B cell (primary cell): ENCODE results near the gene MACROH2A1. TPM values are rescaled to one million over a fixed set of nuclear protein-coding genes. Genes with fewer than 3 reads are reported as not detected.

Source experiments
- ATAC-seq: fragments of 200-7000 bp; cut with Tn5 transposase; one replicate; pipeline ENCODE4 v1.10.0; 2021; ENCODE audit warnings: low read depth, mild to moderate bottlenecking, moderate number of reproducible peaks, moderate library complexity
- CTCF ChIA-PET: fragments of 350-600 bp; sonication (Branson Sonifier 250); formaldehyde crosslinking; loops from one replicate; lab custom pipeline; 2021; ENCODE audit warnings: antibody characterized with exemption, inconsistent platforms; lab: Charles Lee
- POLR2A ChIA-PET: fragments of 350-600 bp; sonication (Branson Sonifier 250); formaldehyde crosslinking; loops from one replicate; lab custom pipeline; 2021; ENCODE audit warnings: antibody characterized with exemption; lab: Charles Lee
- DNase-seq: peaks from one replicate; pipeline ENCODE4 v3.0.0; 2013
- H2AFZ ChIP-seq: 2 replicates; pipeline ENCODE4 v1.6.1; 2012; ENCODE audit warnings: mild to moderate bottlenecking, low read depth, low read length; ENCODE audit not compliant: insufficient read depth, poor library complexity, severe bottlenecking
- H3K27ac ChIP-seq, 2 donors: 1 replicate in 1 of 2; 2 replicates in 1 of 2; pipeline ENCODE4 v1.5.1; 2012 to 2013; ENCODE audit warnings: low read length in 2 of 2, mild to moderate bottlenecking in 2 of 2, moderate library complexity in 1 of 2
- H3K27me3 ChIP-seq, 4 experiments: fragments of 200-600 bp in 1 of 4; sonication (generic) in 1 of 4; replicated peaks in 1 of 4; 1 replicate in 2 of 4; 2 replicates in 2 of 4; pipeline versions ENCODE4 v1.6.1 to v1.7.0; 2013 to 2016; ENCODE audit warnings: low read length in 3 of 4, mild to moderate bottlenecking in 2 of 4, mixed read lengths in 1 of 4, moderate library complexity in 1 of 4; ENCODE audit not compliant: insufficient read depth in 4 of 4, control insufficient read depth in 3 of 4; ENCODE audit errors: control extremely low read depth in 1 of 4
- H3K36me3 ChIP-seq, 2 experiments: replicated peaks in 1 of 2; 1 replicate in 1 of 2; 2 replicates in 1 of 2; pipeline versions ENCODE4 v1.6.1 to v1.7.1; 2013; ENCODE audit warnings: low read length in 1 of 2; ENCODE audit not compliant: insufficient read depth in 2 of 2, control insufficient read depth in 1 of 2; ENCODE audit errors: control extremely low read depth in 1 of 2, extremely low read depth in 1 of 2
- H3K4me1 ChIP-seq, 2 donors: fragments of 200-600 bp in 1 of 2; sonication (generic) in 1 of 2; 1 replicate in 1 of 2; 2 replicates in 1 of 2; pipeline versions ENCODE4 v1.5.1 to v1.6.1; 2013 to 2017; ENCODE audit warnings: low read length in 2 of 2; ENCODE audit not compliant: control insufficient read depth in 2 of 2, insufficient read depth in 2 of 2
- H3K4me2 ChIP-seq: replicated peaks from 2 replicates; pipeline ENCODE3; 2012; ENCODE audit warnings: mild to moderate bottlenecking, low read depth, low read length; ENCODE audit not compliant: poor library complexity, severe bottlenecking
- H3K4me3 ChIP-seq, 5 experiments: fragments of 200-600 bp in 1 of 5; sonication (generic) in 1 of 5; 1 replicate in 3 of 5; 2 replicates in 2 of 5; pipeline versions ENCODE4 v1.5.1 to v1.7.0; 2011 to 2016; ENCODE audit warnings: low read length in 4 of 5, mild to moderate bottlenecking in 4 of 5, low read depth in 2 of 5, control low read depth in 1 of 5, moderate library complexity in 1 of 5; ENCODE audit not compliant: insufficient read depth in 1 of 5; ENCODE audit errors: control extremely low read depth in 1 of 5, extremely low read depth in 1 of 5
- H3K79me2 ChIP-seq: fragments of 200-600 bp; sonication (generic); one replicate; pipeline ENCODE4 v1.6.0; 2016; ENCODE audit warnings: low read length; ENCODE audit not compliant: control insufficient read depth, insufficient read depth
- H3K9ac ChIP-seq: fragments of 200-600 bp; sonication (generic); 2 replicates; pipeline ENCODE4 v1.6.1; 2017; ENCODE audit warnings: mild to moderate bottlenecking, low read length, moderate library complexity
- H3K9me3 ChIP-seq, 3 donors: one replicate each; pipeline versions ENCODE4 v1.6.1 to v1.7.1; 2013; ENCODE audit warnings: low read length in 2 of 3; ENCODE audit not compliant: control insufficient read depth in 2 of 3, insufficient read depth in 1 of 3; ENCODE audit errors: control extremely low read depth in 1 of 3
- H4K20me1 ChIP-seq: 2 replicates; pipeline ENCODE4 v1.6.0; 2012; ENCODE audit warnings: mild to moderate bottlenecking, low read length; ENCODE audit not compliant: insufficient read depth, control insufficient read depth, poor library complexity, severe bottlenecking
- H3K27ac Mint-ChIP-seq: one replicate; pipeline ENCODE4 v1.8.0; 2021; ENCODE audit warnings: mixed read lengths
- H3K27me3 Mint-ChIP-seq: one replicate; pipeline ENCODE4 v1.8.0; 2021; ENCODE audit warnings: mixed read lengths
- H3K4me1 Mint-ChIP-seq: one replicate; pipeline ENCODE4 v1.8.0; 2021; ENCODE audit warnings: mixed read lengths
- H3K4me3 Mint-ChIP-seq: one replicate; pipeline ENCODE4 v1.8.0; 2021; ENCODE audit warnings: mixed read lengths
- H3K9me3 Mint-ChIP-seq: one replicate; pipeline ENCODE4 v1.8.0; 2022; ENCODE audit warnings: mixed read lengths; ENCODE audit not compliant: insufficient read depth
- EZH2 ChIP-seq: IDR thresholded peaks from 2 replicates; pipeline ENCODE4 v1.6.1; 2012; ENCODE audit warnings: borderline replicate concordance, low read depth, mild to moderate bottlenecking, moderate library complexity, low read length; ENCODE audit not compliant: insufficient read depth, poor library complexity, severe bottlenecking
- WGBS: methylation state at CpG from one replicate; pipeline ENCODE4 v1.1.5; 2013; ENCODE audit warnings: missing lambda C conversion rate; ENCODE audit not compliant: insufficient coverage; 5-methylcytosine and 5-hydroxymethylcytosine counted together
- intact Hi-C: fragments of 100-400 bp; cut with micrococcal nuclease; formaldehyde crosslinking; loops from one replicate; pipeline ENCODE4 v1.10.0; 2022
- polyA plus RNA-seq: library from polyadenylated mRNA; depleted of rRNA; stranded (reverse); fragments of >200 nt; gene quantifications from 2 replicates; pipeline ENCODE4 v1.2.3, GENCODE V29; 2012
- total RNA-seq, 2 donors: library from RNA; stranded (reverse); fragments of 120-200 nt in 1 of 2; gene quantifications; 1 replicate in 1 of 2; 2 replicates in 1 of 2; pipeline versions ENCODE4 v1.2.3 to v1.2.4, GENCODE V29; 2013 to 2022
- TF ChIP-seq, protein P1 (sequence below): fragments of 200-600 bp; IDR thresholded peaks from one replicate; pipeline ENCODE4 v1.8.0; 2022; ENCODE audit warnings: antibody characterized with exemption, mild to moderate bottlenecking

The MACROH2A1 gene
- total and polyA plus RNA-seq, 2 donors (not counting 1 experiment from before 2014, with no cell fraction given) = 80.1 to 99.7 TPM

DNA sequence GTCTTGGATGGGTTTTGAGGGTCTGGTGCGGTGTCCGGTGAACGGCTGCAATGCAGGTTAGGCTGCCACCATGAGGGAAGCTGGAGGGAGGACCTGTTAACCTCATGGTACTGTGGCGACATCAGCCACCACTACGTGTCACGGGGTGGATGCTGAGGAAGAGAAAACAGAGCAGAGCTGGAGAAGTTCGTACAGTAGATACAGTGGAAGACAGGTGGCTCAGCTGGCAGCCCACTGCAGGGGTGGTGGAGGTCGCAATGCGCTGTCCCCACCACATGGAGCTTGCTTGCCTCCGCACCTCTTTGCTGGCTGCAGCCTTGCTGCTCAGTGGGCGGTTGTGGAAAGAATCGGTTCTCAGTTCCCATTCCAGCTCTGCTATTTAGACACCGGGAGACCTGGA lies 45.3 kb upstream of the MACROH2A1 start:
- H3K79me2 ChIP-seq = no peaks in the 10 kb centered on the region
- no peak overlapping the region for H3K4me2 ChIP-seq
- TF ChIP-seq EZH2 = no peak
- TF ChIP-seq, protein P1, sequence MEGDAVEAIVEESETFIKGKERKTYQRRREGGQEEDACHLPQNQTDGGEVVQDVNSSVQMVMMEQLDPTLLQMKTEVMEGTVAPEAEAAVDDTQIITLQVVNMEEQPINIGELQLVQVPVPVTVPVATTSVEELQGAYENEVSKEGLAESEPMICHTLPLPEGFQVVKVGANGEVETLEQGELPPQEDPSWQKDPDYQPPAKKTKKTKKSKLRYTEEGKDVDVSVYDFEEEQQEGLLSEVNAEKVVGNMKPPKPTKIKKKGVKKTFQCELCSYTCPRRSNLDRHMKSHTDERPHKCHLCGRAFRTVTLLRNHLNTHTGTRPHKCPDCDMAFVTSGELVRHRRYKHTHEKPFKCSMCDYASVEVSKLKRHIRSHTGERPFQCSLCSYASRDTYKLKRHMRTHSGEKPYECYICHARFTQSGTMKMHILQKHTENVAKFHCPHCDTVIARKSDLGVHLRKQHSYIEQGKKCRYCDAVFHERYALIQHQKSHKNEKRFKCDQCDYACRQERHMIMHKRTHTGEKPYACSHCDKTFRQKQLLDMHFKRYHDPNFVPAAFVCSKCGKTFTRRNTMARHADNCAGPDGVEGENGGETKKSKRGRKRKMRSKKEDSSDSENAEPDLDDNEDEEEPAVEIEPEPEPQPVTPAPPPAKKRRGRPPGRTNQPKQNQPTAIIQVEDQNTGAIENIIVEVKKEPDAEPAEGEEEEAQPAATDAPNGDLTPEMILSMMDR = no peak
- no peak overlapping the region for H3K9ac ChIP-seq
- ChIA-PET POLR2A (no interaction called here), CTCF (interaction anchor here (3.0 kb wide), 1 partner anchor 13 kb away, joined by 11 read pairs; no protein-coding TSS in a partner anchor)
- no peaks in the 10 kb centered on the region for H4K20me1 ChIP-seq
- intact Hi-C loops = no loop called here
- no peak for ATAC-seq
- H3K4me3 ChIP-seq = no peak overlapping the region
- H3K27me3 Mint-ChIP-seq = peaks cover 31% of the 10 kb centered on the region
- peaks cover 0 to 20% (median 0%) of the 10 kb centered on the region in 4 experiments for H3K27me3 ChIP-seq
- no peak overlapping the region for H3K27ac Mint-ChIP-seq
- H3K36me3 ChIP-seq = no peaks in the 10 kb centered on the region
- H3K9me3 ChIP-seq = no peaks in the 10 kb centered on the region
- no peaks in the 10 kb centered on the region for H3K9me3 Mint-ChIP-seq
- no peak overlapping the region for H3K4me3 Mint-ChIP-seq
- DNase-seq = no peak
- H3K4me1 ChIP-seq = peaks cover 0 to 10% of the 10 kb centered on the region in 2 donors
- H3K27ac ChIP-seq = no peak overlapping the region
- no peak overlapping the region for H2AFZ ChIP-seq
- WGBS = 65% methylated on average over 13 of the region's 13 CpGs
- H3K4me1 Mint-ChIP-seq = peaks cover 5% of the 10 kb centered on the region

DNA sequence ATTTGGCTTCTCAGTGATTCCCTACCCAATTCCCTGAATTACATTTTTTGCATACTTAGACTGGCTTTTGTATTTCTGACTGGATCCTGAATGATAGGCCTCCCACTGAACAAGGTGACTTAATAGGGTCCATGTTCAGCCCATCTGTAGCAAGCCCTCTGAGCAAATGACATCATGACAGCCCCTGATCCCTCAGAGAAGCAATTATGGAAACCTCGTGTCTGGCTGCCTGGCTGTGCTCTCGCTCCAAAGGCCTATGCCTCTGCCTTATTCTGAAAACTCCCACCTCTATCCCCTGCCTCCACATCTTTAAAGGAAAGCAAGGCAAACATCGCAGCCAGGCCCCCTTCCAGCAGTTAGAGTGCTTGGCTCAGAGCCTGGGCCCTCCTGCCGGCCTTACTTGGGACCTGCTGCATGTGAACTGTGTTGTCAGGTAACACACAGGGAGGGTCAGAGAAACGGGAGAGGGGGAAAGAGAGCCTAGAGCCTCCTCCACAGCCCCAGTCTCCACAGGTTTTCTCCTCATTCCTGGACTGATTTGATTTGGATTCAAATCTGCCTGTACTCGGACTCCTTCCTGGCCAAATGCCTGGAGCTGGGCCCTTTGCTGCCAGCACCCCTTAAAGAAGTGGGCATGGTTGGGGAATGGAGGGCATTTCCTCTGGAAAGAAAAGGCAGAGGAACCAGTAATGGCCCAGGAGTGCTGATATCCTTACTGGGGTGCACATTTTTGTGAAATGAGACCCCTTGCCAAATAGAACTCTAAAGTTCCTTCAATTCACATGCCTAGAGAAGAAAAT lies 44.3 kb upstream of the MACROH2A1 start:
- ChIA-PET POLR2A (no interaction called here), CTCF (interaction anchor here (3.0 kb wide), 1 partner anchor 14 kb away, joined by 11 read pairs; no protein-coding TSS in a partner anchor)
- DNase-seq = no peak

More for the DNA sequence above, 44.3 kb upstream of the MACROH2A1 start:
- H3K9me3 Mint-ChIP-seq = no peaks in the 10 kb centered on the region
- no peaks in the 10 kb centered on the region for H3K9me3 ChIP-seq
- no peak overlapping the region for H3K4me2 ChIP-seq
- H3K27me3 Mint-ChIP-seq = peaks cover 27% of the 10 kb centered on the region
- no peaks in the 10 kb centered on the region for H3K36me3 ChIP-seq
- H3K27ac Mint-ChIP-seq = no peak overlapping the region
- H3K27me3 ChIP-seq = peaks cover 0 to 20% (median 0%) of the 10 kb centered on the region in 4 experiments
- H3K79me2 ChIP-seq = no peaks in the 10 kb centered on the region
- no peak for TF ChIP-seq EZH2
- TF ChIP-seq, protein P1 = no peak
- peaks cover 8% of the 10 kb centered on the region for H3K4me1 Mint-ChIP-seq
- intact Hi-C loops = no loop called here
- WGBS = 78% methylated on average over 5 of the region's 6 CpGs
- no peak for ATAC-seq
- H3K4me3 Mint-ChIP-seq = no peak overlapping the region
- H3K9ac ChIP-seq = no peak overlapping the region
- no peak overlapping the region for H2AFZ ChIP-seq
- H4K20me1 ChIP-seq = no peaks in the 10 kb centered on the region
- H3K4me3 ChIP-seq = no peak overlapping the region
- H3K4me1 ChIP-seq = peaks cover 0 to 14% of the 10 kb centered on the region in 2 donors
- no peak overlapping the region for H3K27ac ChIP-seq
